Measurements from ENCODE around the gene CCDC12. TPM values are rescaled to one million over a fixed set of nuclear protein-coding genes. Genes with fewer than 3 reads are reported as not detected.

CCDC12 gene
- total RNA-seq, 1 experiment from 2014 or later, result 44.2 TPM

DNA sequence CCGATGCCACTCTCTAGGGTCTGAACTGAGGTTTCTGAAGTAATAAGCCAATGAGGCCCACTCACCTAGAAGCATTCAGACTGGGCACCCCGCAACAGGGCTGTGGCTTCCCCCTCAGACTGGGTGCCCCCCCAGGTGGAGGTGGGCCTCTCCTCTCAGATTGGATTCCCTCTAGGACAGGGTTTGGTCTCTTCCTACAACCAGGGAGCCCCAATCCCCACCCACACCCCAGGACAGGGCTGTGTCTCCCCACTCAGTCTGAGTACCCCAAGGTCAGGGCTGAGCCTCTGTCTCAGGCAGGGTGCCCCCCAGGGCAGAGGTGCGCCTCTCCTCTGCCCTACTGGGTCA lies 71.4 kb downstream of the CCDC12 start:
- BruUV-seq (replicated peaks), result no TSS peak
- Histone ChIP-seq H4K20me1 (ENCODE audit: low read length) (no peaks in the 10 kb centered on the region), H3K9ac (ENCODE audit: low read length) (no peak overlapping the region), H2AFZ (ENCODE audit: low read length) (no peak overlapping the region), H3K79me2 (ENCODE audit: low read length) (no peaks in the 10 kb centered on the region), H3K9me2 (replicated peaks; ENCODE audit: low read length) (no peaks in the 10 kb centered on the region), H3K36me3 (ENCODE audit: low read depth, low read length) (no peaks in the 10 kb centered on the region), H3K27ac (ENCODE audit: low read length) (no peak overlapping the region), H3F3A (ENCODE audit: low read length, unreplicated experiment) (no peaks in the 10 kb centered on the region), H3K4me2 (ENCODE audit: low read length) (no peak overlapping the region), H3K9me3 (ENCODE audit: low read length) (no peaks in the 10 kb centered on the region), H3K4me1 (ENCODE audit: insufficient read depth, low read length) (peaks cover 9% of the 10 kb centered on the region), H3K4me3 (ENCODE audit: low read length) (no peak overlapping the region), H3K27me3 (ENCODE audit: low read length) (no peaks in the 10 kb centered on the region)
- intact Hi-C loops (cut with micrococcal nuclease), result no loop called here
- no peak for DNase-seq
- ChIA-PET CTCF (no interaction called here), POLR2A (ENCODE audit: unreplicated experiment) (no interaction called here)
- ATAC-seq, result no peak
- TF ChIP-seq, protein P1, sequence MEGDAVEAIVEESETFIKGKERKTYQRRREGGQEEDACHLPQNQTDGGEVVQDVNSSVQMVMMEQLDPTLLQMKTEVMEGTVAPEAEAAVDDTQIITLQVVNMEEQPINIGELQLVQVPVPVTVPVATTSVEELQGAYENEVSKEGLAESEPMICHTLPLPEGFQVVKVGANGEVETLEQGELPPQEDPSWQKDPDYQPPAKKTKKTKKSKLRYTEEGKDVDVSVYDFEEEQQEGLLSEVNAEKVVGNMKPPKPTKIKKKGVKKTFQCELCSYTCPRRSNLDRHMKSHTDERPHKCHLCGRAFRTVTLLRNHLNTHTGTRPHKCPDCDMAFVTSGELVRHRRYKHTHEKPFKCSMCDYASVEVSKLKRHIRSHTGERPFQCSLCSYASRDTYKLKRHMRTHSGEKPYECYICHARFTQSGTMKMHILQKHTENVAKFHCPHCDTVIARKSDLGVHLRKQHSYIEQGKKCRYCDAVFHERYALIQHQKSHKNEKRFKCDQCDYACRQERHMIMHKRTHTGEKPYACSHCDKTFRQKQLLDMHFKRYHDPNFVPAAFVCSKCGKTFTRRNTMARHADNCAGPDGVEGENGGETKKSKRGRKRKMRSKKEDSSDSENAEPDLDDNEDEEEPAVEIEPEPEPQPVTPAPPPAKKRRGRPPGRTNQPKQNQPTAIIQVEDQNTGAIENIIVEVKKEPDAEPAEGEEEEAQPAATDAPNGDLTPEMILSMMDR (conservative IDR thresholded peaks at IDR 0.05; ENCODE audit: low read depth, low read length), result no peak
- TF ChIP-seq EZH2 (IDR thresholded peaks at IDR 0.05; ENCODE audit: low read length, unreplicated experiment), result no peak
- TF ChIP-seq EZH2phosphoT487 (IDR thresholded peaks at IDR 0.05; ENCODE audit: borderline replicate concordance, low read length), result no peak

DNA sequence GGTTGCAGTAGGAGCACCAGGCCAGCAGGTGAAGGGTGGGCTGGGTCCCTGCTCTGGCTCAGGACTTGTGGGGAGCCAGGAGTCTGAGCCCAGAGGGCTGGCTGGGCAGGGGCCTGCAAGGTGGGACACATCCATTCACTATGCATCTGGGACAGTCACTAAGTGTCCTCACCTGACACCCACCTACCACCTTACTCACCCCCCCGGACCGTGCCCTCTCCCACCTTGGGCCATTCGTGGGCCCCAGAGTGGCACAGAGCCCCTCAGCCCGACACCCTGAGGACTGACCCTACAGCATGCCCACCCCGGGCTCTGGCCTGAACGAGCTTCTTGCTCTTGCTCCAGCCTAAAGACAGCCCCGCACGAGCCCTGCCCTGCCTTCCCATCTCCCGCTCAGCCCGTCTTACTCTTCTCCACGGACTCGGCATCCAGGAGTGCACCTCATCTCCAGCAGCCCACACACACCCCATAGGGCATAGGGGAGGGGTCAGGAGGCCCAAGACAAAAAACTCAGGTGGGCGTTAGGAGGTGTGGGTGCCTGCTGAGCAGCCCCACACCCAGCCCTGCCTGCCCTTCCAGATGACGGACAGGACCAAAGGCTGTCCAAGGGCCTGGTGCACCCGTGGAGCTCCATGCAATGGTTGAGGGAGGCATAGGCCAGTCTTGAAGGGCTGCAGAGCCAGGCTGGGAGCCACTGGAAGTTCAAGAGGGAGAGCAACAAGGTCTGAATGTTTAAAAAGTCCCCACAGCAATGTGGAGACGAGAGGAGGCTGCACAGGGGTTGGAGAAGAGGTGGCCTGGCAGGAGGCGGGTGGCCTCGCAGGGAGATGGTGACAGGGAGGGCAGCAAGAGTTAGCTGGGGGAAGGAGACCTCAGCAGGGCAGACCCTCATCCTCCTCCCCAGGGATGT lies 72.0 kb downstream of the CCDC12 start:
- H3K27me3 ChIP-seq (ENCODE audit: low read length), result no peaks in the 10 kb centered on the region
- no peak for ATAC-seq
- no peak for DNase-seq
- no peaks in the 10 kb centered on the region for H4K20me1 ChIP-seq (ENCODE audit: low read length)
- no TSS peak for BruUV-seq (replicated peaks)
- no peaks in the 10 kb centered on the region for H3K9me2 ChIP-seq (replicated peaks; ENCODE audit: low read length)
- no peaks in the 10 kb centered on the region for H3F3A ChIP-seq (ENCODE audit: low read length, unreplicated experiment)
- ChIA-PET POLR2A (ENCODE audit: unreplicated experiment) (no interaction called here), CTCF (interaction anchor here (0.7 kb wide), 1 partner anchor 12 kb away, joined by 3 read pairs; no protein-coding TSS in a partner anchor)
- H2AFZ ChIP-seq (ENCODE audit: low read length), result no peak overlapping the region
- H3K4me1 ChIP-seq (ENCODE audit: insufficient read depth, low read length), result peaks cover 9% of the 10 kb centered on the region
- H3K27ac ChIP-seq (ENCODE audit: low read length), result no peak overlapping the region
- H3K4me2 ChIP-seq (ENCODE audit: low read length), result no peak overlapping the region
- intact Hi-C loops (cut with micrococcal nuclease), result no loop called here
- no peaks in the 10 kb centered on the region for H3K36me3 ChIP-seq (ENCODE audit: low read depth, low read length)
- H3K4me3 ChIP-seq (ENCODE audit: low read length), result no peak overlapping the region
- H3K9me3 ChIP-seq (ENCODE audit: low read length), result no peaks in the 10 kb centered on the region
- H3K9ac ChIP-seq (ENCODE audit: low read length), result no peak overlapping the region
- no peaks in the 10 kb centered on the region for H3K79me2 ChIP-seq (ENCODE audit: low read length)
- TF ChIP-seq EZH2phosphoT487 (IDR thresholded peaks at IDR 0.05; ENCODE audit: borderline replicate concordance, low read length), result no peak
- TF ChIP-seq EZH2 (IDR thresholded peaks at IDR 0.05; ENCODE audit: low read length, unreplicated experiment), result no peak
- TF ChIP-seq, protein P1 (conservative IDR thresholded peaks at IDR 0.05; ENCODE audit: low read depth, low read length), result no peak
